Osteoblast (primary cell): ENCODE measurements around the gene SNAI3. TPM values are rescaled to one million over a fixed set of nuclear protein-coding genes. Genes with fewer than 3 reads are reported as not detected.
A peak's percentile ranks its signal among the peaks of the same experiment; 100 is the strongest.

Experiments used
- DNase-seq: peaks from one replicate; pipeline ENCODE4 v3.0.0; 2011; ENCODE audit warnings: low spot score, mixed read lengths; ENCODE audit not compliant: insufficient read length; ENCODE audit errors: missing footprints
- H2AFZ ChIP-seq: 2 replicates; pipeline ENCODE4 v1.6.0; 2011; ENCODE audit warnings: mild to moderate bottlenecking, low read length
- H3K27ac ChIP-seq: 2 replicates; pipeline ENCODE4 v1.5.1; 2011; ENCODE audit warnings: mild to moderate bottlenecking, low read depth, low read length, moderate library complexity
- H3K27me3 ChIP-seq: 2 replicates; pipeline ENCODE4 v1.6.0; 2012; ENCODE audit warnings: mild to moderate bottlenecking, control low read depth, inconsistent platforms, low read length, moderate library complexity; ENCODE audit not compliant: insufficient read depth
- H3K36me3 ChIP-seq: 2 replicates; pipeline ENCODE4 v1.5.1; 2011; ENCODE audit warnings: mild to moderate bottlenecking, low read length, control low read depth, moderate library complexity; ENCODE audit not compliant: insufficient read depth
- H3K4me1 ChIP-seq: 2 replicates; pipeline ENCODE4 v1.5.1; 2011; ENCODE audit warnings: mild to moderate bottlenecking, low read length, control low read depth, moderate library complexity; ENCODE audit not compliant: insufficient read depth
- H3K4me2 ChIP-seq: 2 replicates; pipeline ENCODE4 v1.6.0; 2011; ENCODE audit warnings: mild to moderate bottlenecking, low read length; ENCODE audit not compliant: insufficient read depth
- H3K4me3 ChIP-seq: fragments of 200-600 bp; sonication (generic); 3 replicates; pipeline ENCODE4 v1.5.1; 2012; ENCODE audit warnings: mild to moderate bottlenecking, low read length, inconsistent platforms; ENCODE audit not compliant: insufficient read depth
- H3K79me2 ChIP-seq: 2 replicates; pipeline ENCODE4 v1.6.0; 2012; ENCODE audit warnings: mild to moderate bottlenecking, low read length, control low read depth, inconsistent platforms; ENCODE audit not compliant: insufficient read depth
- H3K9me3 ChIP-seq: 2 replicates; pipeline ENCODE4 v1.5.1; 2011; ENCODE audit warnings: low read depth, low read length, control low read depth
- H4K20me1 ChIP-seq: 2 replicates; pipeline ENCODE4 v1.6.0; 2012; ENCODE audit warnings: mild to moderate bottlenecking, low read length, control low read depth; ENCODE audit not compliant: insufficient read depth
- CTCF ChIP-seq: IDR thresholded peaks from 2 replicates; pipeline ENCODE4 v1.5.1; 2011; ENCODE audit warnings: mild to moderate bottlenecking, low read depth, low read length, moderate library complexity; ENCODE audit errors: extremely low read depth
- total RNA-seq: library from RNA; depleted of rRNA; stranded (reverse); fragments of >200 nt; gene quantifications from 2 replicates; pipeline ENCODE4 v1.2.3, GENCODE V29; 2012

SNAI3 gene
- total RNA-seq, 1 donor: not detected

- H4K20me1 ChIP-seq: peaks cover 13% of the 10 kb centered on the region
- peaks cover 8% of the 10 kb centered on the region for H3K36me3 ChIP-seq
- no peaks in the 10 kb centered on the region for H3K27me3 ChIP-seq
- peaks cover 3% of the 10 kb centered on the region for H3K79me2 ChIP-seq
- H3K4me1 ChIP-seq: peaks cover 11% of the 10 kb centered on the region
- no peaks in the 10 kb centered on the region for H3K9me3 ChIP-seq
- no peak for TF ChIP-seq CTCF
- no peak overlapping the region for H3K27ac ChIP-seq
- H3K4me2 ChIP-seq: peak overlapping the region; percentile 88
- peak; percentile 93 for DNase-seq
- H3K4me3 ChIP-seq: peak overlapping the region; percentile 85
- peak overlapping the region; percentile 72 for H2AFZ ChIP-seq
These were observed 34.9 kb downstream of the SNAI3 start for GRCh38 chr16:88651276-88651988.

- H3K4me1 ChIP-seq: peaks cover 11% of the 10 kb centered on the region
These were observed 35.5 kb downstream of the SNAI3 start, which contains the start of gene CYBA for GRCh38 chr16:88650749-88651275. CYBA (minus strand) TSS chr16:88651053; CDS start chr16:88651013, 40 bp downstream.

GRCh38 chr16:88649924-88650748 is 36.2 kb downstream of the SNAI3 start:
- peaks cover 11% of the 10 kb centered on the region for H3K4me1 ChIP-seq
- TF ChIP-seq CTCF: no peak
- DNase-seq: peak; percentile 98
- H3K27me3 ChIP-seq: no peaks in the 10 kb centered on the region
- H3K79me2 ChIP-seq: peaks cover 3% of the 10 kb centered on the region
- H3K27ac ChIP-seq: peak overlapping the region; percentile 12
- peak overlapping the region; percentile 62 for H2AFZ ChIP-seq
- peaks cover 13% of the 10 kb centered on the region for H4K20me1 ChIP-seq
- peak overlapping the region; percentile 88 for H3K4me2 ChIP-seq
- peaks cover 8% of the 10 kb centered on the region for H3K36me3 ChIP-seq
- no peaks in the 10 kb centered on the region for H3K9me3 ChIP-seq
- peak overlapping the region; percentile 85 for H3K4me3 ChIP-seq

More at GRCh38 chr16:88650749-88651275, 35.5 kb downstream of the SNAI3 start, which contains the start of gene CYBA:
- Histone ChIP-seq H3K79me2 (peaks cover 3% of the 10 kb centered on the region), H3K4me3 (peak within 1 kb of the TSS; percentile 85), H3K4me2 (peak within 1 kb of the TSS; percentile 88), H3K9me3 (no peaks in the 10 kb centered on the region), H3K27me3 (no peaks in the 10 kb centered on the region), H3K36me3 (peaks cover 8% of the 10 kb centered on the region), H2AFZ (peak within 1 kb of the TSS; percentile 72), H3K27ac (peak within 1 kb of the TSS; percentile 12), H4K20me1 (peaks cover 13% of the 10 kb centered on the region)
- no peak for TF ChIP-seq CTCF
- DNase-seq: peak; percentile 99
